ENCODE measurements around the gene EFEMP1.

The EFEMP1 gene

DNA sequence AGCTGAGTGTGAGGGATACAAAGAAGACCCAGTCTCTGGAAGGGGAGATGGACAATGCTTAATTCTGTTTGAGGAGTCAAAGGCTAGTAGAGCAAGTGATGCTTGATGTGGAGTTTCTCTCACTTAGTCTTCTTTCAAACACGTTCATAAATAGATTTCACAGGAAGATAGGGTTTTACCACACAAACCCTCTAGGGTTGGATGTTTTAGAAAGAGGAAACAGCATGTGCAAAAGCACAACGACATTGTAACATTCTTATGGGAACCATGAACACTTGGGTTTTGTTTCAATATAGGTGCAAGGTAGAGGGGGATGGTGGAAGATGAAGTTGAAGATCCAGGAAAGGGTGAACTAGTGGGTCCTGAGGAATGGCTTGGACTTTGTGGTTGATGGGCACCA is 10.8 kb upstream of the EFEMP1 start:
- DNase-seq (ENCODE audit: low read depth) = no peak
- TF ChIP-seq, protein P1, sequence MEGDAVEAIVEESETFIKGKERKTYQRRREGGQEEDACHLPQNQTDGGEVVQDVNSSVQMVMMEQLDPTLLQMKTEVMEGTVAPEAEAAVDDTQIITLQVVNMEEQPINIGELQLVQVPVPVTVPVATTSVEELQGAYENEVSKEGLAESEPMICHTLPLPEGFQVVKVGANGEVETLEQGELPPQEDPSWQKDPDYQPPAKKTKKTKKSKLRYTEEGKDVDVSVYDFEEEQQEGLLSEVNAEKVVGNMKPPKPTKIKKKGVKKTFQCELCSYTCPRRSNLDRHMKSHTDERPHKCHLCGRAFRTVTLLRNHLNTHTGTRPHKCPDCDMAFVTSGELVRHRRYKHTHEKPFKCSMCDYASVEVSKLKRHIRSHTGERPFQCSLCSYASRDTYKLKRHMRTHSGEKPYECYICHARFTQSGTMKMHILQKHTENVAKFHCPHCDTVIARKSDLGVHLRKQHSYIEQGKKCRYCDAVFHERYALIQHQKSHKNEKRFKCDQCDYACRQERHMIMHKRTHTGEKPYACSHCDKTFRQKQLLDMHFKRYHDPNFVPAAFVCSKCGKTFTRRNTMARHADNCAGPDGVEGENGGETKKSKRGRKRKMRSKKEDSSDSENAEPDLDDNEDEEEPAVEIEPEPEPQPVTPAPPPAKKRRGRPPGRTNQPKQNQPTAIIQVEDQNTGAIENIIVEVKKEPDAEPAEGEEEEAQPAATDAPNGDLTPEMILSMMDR (IDR thresholded peaks at IDR 0.05; ENCODE audit: low read length, missing control alignments) = no peak

GRCh38 chr2:55932843-55933242 is 9.3 kb upstream of the EFEMP1 start:
- TF ChIP-seq, protein P1 (IDR thresholded peaks at IDR 0.05; ENCODE audit: low read length, missing control alignments) = no peak
- no peak overlapping the region for H3K4me3 ChIP-seq (replicated peaks; ENCODE audit: low read depth, low read length)
- no peak for DNase-seq (ENCODE audit: low read depth)

More for the DNA sequence above, 10.8 kb upstream of the EFEMP1 start:
- H3K4me3 ChIP-seq (replicated peaks; ENCODE audit: low read depth, low read length) = no peak overlapping the region

- DNase-seq (ENCODE audit: low read depth) = no peak
- TF ChIP-seq, protein P1 (IDR thresholded peaks at IDR 0.05; ENCODE audit: low read length, missing control alignments) = no peak
- no peak overlapping the region for H3K4me3 ChIP-seq (replicated peaks; ENCODE audit: low read depth, low read length)
Measured at GRCh38 chr2:55931281-55931680, 7.7 kb upstream of the EFEMP1 start.

GRCh38 chr2:55929476-55929875 is 5.9 kb upstream of the EFEMP1 start:
- DNase-seq (ENCODE audit: low read depth) = no peak
- TF ChIP-seq, protein P1 (IDR thresholded peaks at IDR 0.05; ENCODE audit: low read length, missing control alignments) = no peak
- H3K4me3 ChIP-seq (replicated peaks; ENCODE audit: low read depth, low read length) = no peak overlapping the region

- no peak for DNase-seq (ENCODE audit: low read depth)
- H3K4me3 ChIP-seq (replicated peaks; ENCODE audit: low read depth, low read length) = no peak overlapping the region
- TF ChIP-seq, protein P1 (IDR thresholded peaks at IDR 0.05; ENCODE audit: low read length, missing control alignments) = no peak
Measured at GRCh38 chr2:55926974-55927373, 3.4 kb upstream of the EFEMP1 start.

- no peak overlapping the region for H3K4me3 ChIP-seq (replicated peaks; ENCODE audit: low read depth, low read length)
- TF ChIP-seq, protein P1 (IDR thresholded peaks at IDR 0.05; ENCODE audit: low read length, missing control alignments) = no peak
- DNase-seq (ENCODE audit: low read depth) = no peak
Measured at GRCh38 chr2:55926246-55926645, 2.7 kb upstream of the EFEMP1 start.

GRCh38 chr2:55923982-55924321 is 370 bp upstream of the EFEMP1 start:
- DNase-seq (ENCODE audit: low read depth) = no peak
- peak overlapping the region; percentile 93 for H3K4me3 ChIP-seq (replicated peaks; ENCODE audit: low read depth, low read length)
- TF ChIP-seq, protein P1 (IDR thresholded peaks at IDR 0.05; ENCODE audit: low read length, missing control alignments) = no peak
